Endothelial cell (in vitro differentiated cells): ENCODE measurements around the gene KL. TPM values are rescaled to one million over a fixed set of nuclear protein-coding genes. Genes with fewer than 3 reads are reported as not detected.

Experiments used
- DNase-seq: peaks from one replicate; pipeline ENCODE4 v3.0.0; 2021; ENCODE audit warnings: low spot score
- H3K27ac Mint-ChIP-seq: one replicate; pipeline ENCODE4 v1.8.0; 2021; ENCODE audit warnings: mixed read lengths, inconsistent platforms; ENCODE audit not compliant: unreplicated experiment
- H3K27me3 Mint-ChIP-seq: one replicate; pipeline ENCODE4 v1.8.0; 2021; ENCODE audit warnings: mild to moderate bottlenecking, moderate library complexity, mixed read lengths, inconsistent platforms; ENCODE audit not compliant: unreplicated experiment
- H3K36me3 Mint-ChIP-seq: one replicate; pipeline ENCODE4 v1.8.0; 2021; ENCODE audit warnings: mild to moderate bottlenecking, low read depth, mixed read lengths, inconsistent platforms; ENCODE audit not compliant: unreplicated experiment
- H3K4me1 Mint-ChIP-seq: one replicate; pipeline ENCODE4 v1.8.0; 2021; ENCODE audit warnings: mild to moderate bottlenecking, mixed read lengths, inconsistent platforms; ENCODE audit not compliant: unreplicated experiment
- H3K4me3 Mint-ChIP-seq: one replicate; pipeline ENCODE4 v1.8.0; 2021; ENCODE audit warnings: mild to moderate bottlenecking, mixed read lengths, inconsistent platforms; ENCODE audit not compliant: unreplicated experiment
- H3K9me3 Mint-ChIP-seq: one replicate; pipeline ENCODE4 v1.8.0; 2021; ENCODE audit warnings: mixed read lengths, inconsistent platforms; ENCODE audit not compliant: unreplicated experiment
- total RNA-seq: library from RNA; stranded (reverse); fragmentation: NEBNext Ultra II Directional; extraction: Animal tissue kit (Norgen Biotek cat#: 25700); gene quantifications from one replicate; pipeline ENCODE4 v1.2.1, GENCODE V29; 2021; ENCODE audit not compliant: unreplicated experiment
- TF ChIP-seq, protein P1 (sequence below): fragments of 200-600 bp; sonication (generic); IDR thresholded peaks from one replicate; pipeline ENCODE4 v1.5.0; 2021; ENCODE audit warnings: antibody characterized with exemption; ENCODE audit not compliant: unreplicated experiment

Gene KL
- total RNA-seq, 1 donor from 2014 or later: 29.6 TPM

DNA sequence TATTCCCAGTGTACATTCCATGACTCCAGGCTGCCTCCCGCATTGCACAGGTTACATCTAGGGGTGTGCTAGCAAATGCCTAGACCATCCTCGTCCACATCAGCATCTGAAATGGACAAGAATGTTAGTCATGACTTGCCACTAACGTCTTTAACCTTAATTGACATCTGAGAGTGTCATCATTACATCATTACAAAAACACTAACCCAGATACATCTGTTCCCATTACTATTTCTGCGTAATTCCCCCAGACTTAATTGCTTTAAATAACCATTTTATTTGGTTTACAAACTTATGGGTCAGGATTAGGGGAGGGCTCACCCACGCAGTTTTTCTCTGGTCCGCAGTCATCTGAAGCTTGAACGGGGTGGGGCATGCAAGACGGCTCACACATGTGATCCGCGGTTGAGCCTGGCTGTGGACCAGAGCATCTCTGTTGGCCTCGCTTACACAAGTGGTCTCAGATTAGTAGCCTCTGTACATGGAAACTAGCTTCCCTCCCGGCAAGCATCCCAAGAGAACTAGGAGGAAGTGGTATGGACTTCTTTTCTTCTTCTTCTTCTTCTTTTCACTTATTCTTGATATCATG lies 15.9 kb downstream of the KL start:
- H3K27me3 Mint-ChIP-seq: no peaks in the 10 kb centered on the region
- H3K4me1 Mint-ChIP-seq: peaks cover 17% of the 10 kb centered on the region
- peaks cover 16% of the 10 kb centered on the region for H3K36me3 Mint-ChIP-seq
- H3K27ac Mint-ChIP-seq: no peak overlapping the region
- DNase-seq: no peak
- no peak overlapping the region for H3K4me3 Mint-ChIP-seq
- H3K9me3 Mint-ChIP-seq: no peaks in the 10 kb centered on the region
- TF ChIP-seq, protein P1, sequence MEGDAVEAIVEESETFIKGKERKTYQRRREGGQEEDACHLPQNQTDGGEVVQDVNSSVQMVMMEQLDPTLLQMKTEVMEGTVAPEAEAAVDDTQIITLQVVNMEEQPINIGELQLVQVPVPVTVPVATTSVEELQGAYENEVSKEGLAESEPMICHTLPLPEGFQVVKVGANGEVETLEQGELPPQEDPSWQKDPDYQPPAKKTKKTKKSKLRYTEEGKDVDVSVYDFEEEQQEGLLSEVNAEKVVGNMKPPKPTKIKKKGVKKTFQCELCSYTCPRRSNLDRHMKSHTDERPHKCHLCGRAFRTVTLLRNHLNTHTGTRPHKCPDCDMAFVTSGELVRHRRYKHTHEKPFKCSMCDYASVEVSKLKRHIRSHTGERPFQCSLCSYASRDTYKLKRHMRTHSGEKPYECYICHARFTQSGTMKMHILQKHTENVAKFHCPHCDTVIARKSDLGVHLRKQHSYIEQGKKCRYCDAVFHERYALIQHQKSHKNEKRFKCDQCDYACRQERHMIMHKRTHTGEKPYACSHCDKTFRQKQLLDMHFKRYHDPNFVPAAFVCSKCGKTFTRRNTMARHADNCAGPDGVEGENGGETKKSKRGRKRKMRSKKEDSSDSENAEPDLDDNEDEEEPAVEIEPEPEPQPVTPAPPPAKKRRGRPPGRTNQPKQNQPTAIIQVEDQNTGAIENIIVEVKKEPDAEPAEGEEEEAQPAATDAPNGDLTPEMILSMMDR: no peak

- Mint-ChIP-seq H3K9me3 (no peaks in the 10 kb centered on the region), H3K27ac (no peak overlapping the region)
Observed at GRCh38 chr13:33033051-33033812, 17.0 kb downstream of the KL start.

DNA sequence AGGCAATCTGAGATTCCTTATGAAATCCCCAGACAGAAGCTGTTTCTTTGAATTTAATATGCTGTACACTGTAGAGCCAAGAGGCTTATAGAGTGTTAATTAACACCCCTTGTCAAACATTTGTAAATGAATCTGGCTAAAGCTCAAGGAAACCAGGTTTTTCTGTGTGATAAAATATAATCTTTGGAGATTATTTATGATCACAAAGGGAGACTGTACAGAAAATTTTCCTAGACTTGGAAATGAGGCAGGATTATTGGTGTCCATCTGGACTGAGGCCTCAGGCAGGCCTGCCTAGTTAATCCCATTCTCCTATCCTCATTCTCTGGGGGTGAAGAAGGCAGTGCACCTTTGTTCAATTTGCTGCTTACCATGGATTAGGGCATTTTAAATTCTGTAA lies 17.8 kb downstream of the KL start:
- H3K9me3 Mint-ChIP-seq: no peaks in the 10 kb centered on the region
- H3K4me1 Mint-ChIP-seq: peaks cover 6% of the 10 kb centered on the region
- no peak overlapping the region for H3K27ac Mint-ChIP-seq
- no peak for DNase-seq
- no peak overlapping the region for H3K4me3 Mint-ChIP-seq
- H3K27me3 Mint-ChIP-seq: no peaks in the 10 kb centered on the region
- TF ChIP-seq, protein P1: no peak
- peaks cover 11% of the 10 kb centered on the region for H3K36me3 Mint-ChIP-seq

More at GRCh38 chr13:33033051-33033812, 17.0 kb downstream of the KL start:
- H3K27me3 Mint-ChIP-seq: no peaks in the 10 kb centered on the region
- DNase-seq: no peak
- H3K4me3 Mint-ChIP-seq: no peak overlapping the region
- TF ChIP-seq, protein P1: no peak
- peaks cover 12% of the 10 kb centered on the region for H3K4me1 Mint-ChIP-seq
- H3K36me3 Mint-ChIP-seq: peaks cover 11% of the 10 kb centered on the region

GRCh38 chr13:33034882-33035520 lies 18.8 kb downstream of the KL start:
- H3K4me3 Mint-ChIP-seq: no peak overlapping the region

More at GRCh38 chr13:33034882-33035520, 18.8 kb downstream of the KL start:
- TF ChIP-seq, protein P1: no peak
- H3K27me3 Mint-ChIP-seq: peaks cover 2% of the 10 kb centered on the region
- no peaks in the 10 kb centered on the region for H3K9me3 Mint-ChIP-seq
- peaks cover 15% of the 10 kb centered on the region for H3K4me1 Mint-ChIP-seq
- DNase-seq: no peak
- no peak overlapping the region for H3K27ac Mint-ChIP-seq
- peaks cover 11% of the 10 kb centered on the region for H3K36me3 Mint-ChIP-seq
